B cell (primary cell): ENCODE measurements around the gene MUL1. TPM values are rescaled to one million over a fixed set of nuclear protein-coding genes. Genes with fewer than 3 reads are reported as not detected.

ENCODE experiments used
- ATAC-seq: fragments of 200-7000 bp; cut with Tn5 transposase; one replicate; pipeline ENCODE4 v1.10.0; 2021; ENCODE audit warnings: low read depth, mild to moderate bottlenecking, moderate number of reproducible peaks, moderate library complexity
- CTCF ChIA-PET: fragments of 350-600 bp; sonication (Branson Sonifier 250); formaldehyde crosslinking; loops from one replicate; lab custom pipeline; 2021; ENCODE audit warnings: antibody characterized with exemption, inconsistent platforms; lab: Charles Lee
- POLR2A ChIA-PET: fragments of 350-600 bp; sonication (Branson Sonifier 250); formaldehyde crosslinking; loops from one replicate; lab custom pipeline; 2021; ENCODE audit warnings: antibody characterized with exemption; lab: Charles Lee
- DNase-seq: peaks from one replicate; pipeline ENCODE4 v3.0.0; 2013
- H2AFZ ChIP-seq: 2 replicates; pipeline ENCODE4 v1.6.1; 2012; ENCODE audit warnings: mild to moderate bottlenecking, low read depth, low read length; ENCODE audit not compliant: insufficient read depth, poor library complexity, severe bottlenecking
- H3K27ac ChIP-seq, 2 donors: 1 replicate in 1 of 2; 2 replicates in 1 of 2; pipeline ENCODE4 v1.5.1; 2012 to 2013; ENCODE audit warnings: low read length in 2 of 2, mild to moderate bottlenecking in 2 of 2, moderate library complexity in 1 of 2
- H3K27me3 ChIP-seq, 4 experiments: fragments of 200-600 bp in 1 of 4; sonication (generic) in 1 of 4; replicated peaks in 1 of 4; 1 replicate in 2 of 4; 2 replicates in 2 of 4; pipeline versions ENCODE4 v1.6.1 to v1.7.0; 2013 to 2016; ENCODE audit warnings: low read length in 3 of 4, mild to moderate bottlenecking in 2 of 4, mixed read lengths in 1 of 4, moderate library complexity in 1 of 4; ENCODE audit not compliant: insufficient read depth in 4 of 4, control insufficient read depth in 3 of 4; ENCODE audit errors: control extremely low read depth in 1 of 4
- H3K36me3 ChIP-seq, 2 experiments: replicated peaks in 1 of 2; 1 replicate in 1 of 2; 2 replicates in 1 of 2; pipeline versions ENCODE4 v1.6.1 to v1.7.1; 2013; ENCODE audit warnings: low read length in 1 of 2; ENCODE audit not compliant: insufficient read depth in 2 of 2, control insufficient read depth in 1 of 2; ENCODE audit errors: control extremely low read depth in 1 of 2, extremely low read depth in 1 of 2
- H3K4me1 ChIP-seq, 2 donors: fragments of 200-600 bp in 1 of 2; sonication (generic) in 1 of 2; 1 replicate in 1 of 2; 2 replicates in 1 of 2; pipeline versions ENCODE4 v1.5.1 to v1.6.1; 2013 to 2017; ENCODE audit warnings: low read length in 2 of 2; ENCODE audit not compliant: control insufficient read depth in 2 of 2, insufficient read depth in 2 of 2
- H3K4me2 ChIP-seq: replicated peaks from 2 replicates; pipeline ENCODE3; 2012; ENCODE audit warnings: mild to moderate bottlenecking, low read depth, low read length; ENCODE audit not compliant: poor library complexity, severe bottlenecking
- H3K4me3 ChIP-seq, 5 experiments: fragments of 200-600 bp in 1 of 5; sonication (generic) in 1 of 5; 1 replicate in 3 of 5; 2 replicates in 2 of 5; pipeline versions ENCODE4 v1.5.1 to v1.7.0; 2011 to 2016; ENCODE audit warnings: low read length in 4 of 5, mild to moderate bottlenecking in 4 of 5, low read depth in 2 of 5, control low read depth in 1 of 5, moderate library complexity in 1 of 5; ENCODE audit not compliant: insufficient read depth in 1 of 5; ENCODE audit errors: control extremely low read depth in 1 of 5, extremely low read depth in 1 of 5
- H3K79me2 ChIP-seq: fragments of 200-600 bp; sonication (generic); one replicate; pipeline ENCODE4 v1.6.0; 2016; ENCODE audit warnings: low read length; ENCODE audit not compliant: control insufficient read depth, insufficient read depth
- H3K9ac ChIP-seq: fragments of 200-600 bp; sonication (generic); 2 replicates; pipeline ENCODE4 v1.6.1; 2017; ENCODE audit warnings: mild to moderate bottlenecking, low read length, moderate library complexity
- H3K9me3 ChIP-seq, 3 donors: one replicate each; pipeline versions ENCODE4 v1.6.1 to v1.7.1; 2013; ENCODE audit warnings: low read length in 2 of 3; ENCODE audit not compliant: control insufficient read depth in 2 of 3, insufficient read depth in 1 of 3; ENCODE audit errors: control extremely low read depth in 1 of 3
- H4K20me1 ChIP-seq: 2 replicates; pipeline ENCODE4 v1.6.0; 2012; ENCODE audit warnings: mild to moderate bottlenecking, low read length; ENCODE audit not compliant: insufficient read depth, control insufficient read depth, poor library complexity, severe bottlenecking
- H3K27ac Mint-ChIP-seq: one replicate; pipeline ENCODE4 v1.8.0; 2021; ENCODE audit warnings: mixed read lengths
- H3K27me3 Mint-ChIP-seq: one replicate; pipeline ENCODE4 v1.8.0; 2021; ENCODE audit warnings: mixed read lengths
- H3K4me1 Mint-ChIP-seq: one replicate; pipeline ENCODE4 v1.8.0; 2021; ENCODE audit warnings: mixed read lengths
- H3K4me3 Mint-ChIP-seq: one replicate; pipeline ENCODE4 v1.8.0; 2021; ENCODE audit warnings: mixed read lengths
- H3K9me3 Mint-ChIP-seq: one replicate; pipeline ENCODE4 v1.8.0; 2022; ENCODE audit warnings: mixed read lengths; ENCODE audit not compliant: insufficient read depth
- EZH2 ChIP-seq: IDR thresholded peaks from 2 replicates; pipeline ENCODE4 v1.6.1; 2012; ENCODE audit warnings: borderline replicate concordance, low read depth, mild to moderate bottlenecking, moderate library complexity, low read length; ENCODE audit not compliant: insufficient read depth, poor library complexity, severe bottlenecking
- WGBS: methylation state at CpG from one replicate; pipeline ENCODE4 v1.1.5; 2013; ENCODE audit warnings: missing lambda C conversion rate; ENCODE audit not compliant: insufficient coverage; 5-methylcytosine and 5-hydroxymethylcytosine counted together
- intact Hi-C: fragments of 100-400 bp; cut with micrococcal nuclease; formaldehyde crosslinking; loops from one replicate; pipeline ENCODE4 v1.10.0; 2022
- polyA plus RNA-seq: library from polyadenylated mRNA; depleted of rRNA; stranded (reverse); fragments of >200 nt; gene quantifications from 2 replicates; pipeline ENCODE4 v1.2.3, GENCODE V29; 2012
- total RNA-seq, 2 donors: library from RNA; stranded (reverse); fragments of 120-200 nt in 1 of 2; gene quantifications; 1 replicate in 1 of 2; 2 replicates in 1 of 2; pipeline versions ENCODE4 v1.2.3 to v1.2.4, GENCODE V29; 2013 to 2022
- TF ChIP-seq, protein P1 (sequence below): fragments of 200-600 bp; IDR thresholded peaks from one replicate; pipeline ENCODE4 v1.8.0; 2022; ENCODE audit warnings: antibody characterized with exemption, mild to moderate bottlenecking

MUL1 gene
- total and polyA plus RNA-seq, 2 donors (not counting 1 experiment from before 2014, with no cell fraction given): 11.4 to 23.9 TPM

DNA sequence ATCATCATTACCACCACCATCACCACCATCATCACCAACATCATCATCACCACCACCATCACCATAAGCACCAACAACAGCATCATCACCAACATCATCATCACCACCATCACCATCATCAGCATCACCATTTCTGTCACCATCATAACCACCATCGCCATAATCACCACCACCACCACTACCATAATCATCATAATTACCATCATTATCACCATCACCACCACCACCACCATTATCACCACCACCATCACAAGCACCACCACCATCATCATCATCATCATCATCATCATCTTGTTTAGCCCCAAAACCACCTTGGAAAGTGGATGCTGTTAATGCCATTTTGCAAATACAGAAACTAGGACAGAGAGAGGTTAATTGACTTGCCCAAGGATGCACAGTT lies 44.4 kb downstream of the MUL1 start:
- H3K4me3 ChIP-seq: no peak overlapping the region
- no peak overlapping the region for H3K27ac ChIP-seq
- ATAC-seq (no peak), DNase-seq (no peak)
- peaks cover 0 to 14% (median 4%) of the 10 kb centered on the region in 4 experiments for H3K27me3 ChIP-seq
- H3K9me3 ChIP-seq: peaks cover 0 to 12% (median 3%) of the 10 kb centered on the region in 3 donors
- H3K4me2 ChIP-seq: no peak overlapping the region
- H2AFZ ChIP-seq: no peak overlapping the region
- Mint-ChIP-seq H3K4me1 (no peaks in the 10 kb centered on the region), H3K4me3 (no peak overlapping the region), H3K27me3 (peaks cover 43% of the 10 kb centered on the region), H3K9me3 (no peaks in the 10 kb centered on the region), H3K27ac (no peak overlapping the region)
- intact Hi-C loops: no loop called here
- H3K4me1 ChIP-seq: no peaks in the 10 kb centered on the region
- ChIA-PET CTCF (interaction anchor here (0.9 kb wide), 1 partner anchor 11 kb away, joined by 3 read pairs; no protein-coding TSS in a partner anchor), POLR2A (no interaction called here)
- no peaks in the 10 kb centered on the region for H3K36me3 ChIP-seq
- TF ChIP-seq, protein P1, sequence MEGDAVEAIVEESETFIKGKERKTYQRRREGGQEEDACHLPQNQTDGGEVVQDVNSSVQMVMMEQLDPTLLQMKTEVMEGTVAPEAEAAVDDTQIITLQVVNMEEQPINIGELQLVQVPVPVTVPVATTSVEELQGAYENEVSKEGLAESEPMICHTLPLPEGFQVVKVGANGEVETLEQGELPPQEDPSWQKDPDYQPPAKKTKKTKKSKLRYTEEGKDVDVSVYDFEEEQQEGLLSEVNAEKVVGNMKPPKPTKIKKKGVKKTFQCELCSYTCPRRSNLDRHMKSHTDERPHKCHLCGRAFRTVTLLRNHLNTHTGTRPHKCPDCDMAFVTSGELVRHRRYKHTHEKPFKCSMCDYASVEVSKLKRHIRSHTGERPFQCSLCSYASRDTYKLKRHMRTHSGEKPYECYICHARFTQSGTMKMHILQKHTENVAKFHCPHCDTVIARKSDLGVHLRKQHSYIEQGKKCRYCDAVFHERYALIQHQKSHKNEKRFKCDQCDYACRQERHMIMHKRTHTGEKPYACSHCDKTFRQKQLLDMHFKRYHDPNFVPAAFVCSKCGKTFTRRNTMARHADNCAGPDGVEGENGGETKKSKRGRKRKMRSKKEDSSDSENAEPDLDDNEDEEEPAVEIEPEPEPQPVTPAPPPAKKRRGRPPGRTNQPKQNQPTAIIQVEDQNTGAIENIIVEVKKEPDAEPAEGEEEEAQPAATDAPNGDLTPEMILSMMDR: no peak
- no peak for TF ChIP-seq EZH2
- 64% methylated on average over 1 of the region's 1 CpG for WGBS
- H3K79me2 ChIP-seq: no peaks in the 10 kb centered on the region
- H4K20me1 ChIP-seq: no peaks in the 10 kb centered on the region
- no peak overlapping the region for H3K9ac ChIP-seq

DNA sequence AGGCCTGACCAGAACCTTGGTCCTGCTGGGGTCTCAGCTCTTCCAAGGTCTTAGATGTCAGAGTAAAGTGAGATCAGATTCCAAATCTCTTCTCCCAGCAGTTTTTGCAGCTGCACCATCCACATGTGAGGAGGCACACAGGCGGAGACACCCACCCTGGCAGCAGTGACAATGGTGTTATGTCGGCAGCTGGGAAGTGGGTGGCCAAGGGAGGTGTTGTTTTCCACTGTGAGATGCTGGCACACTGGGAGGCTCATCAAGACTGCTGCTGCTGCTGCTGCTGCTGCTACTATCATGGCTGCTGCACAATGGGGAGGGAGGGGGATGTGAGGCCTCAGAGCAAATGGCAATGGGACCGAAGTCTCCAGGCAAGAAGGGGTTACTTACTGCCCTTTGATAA lies 45.6 kb downstream of the MUL1 start:
- no peaks in the 10 kb centered on the region for H3K9me3 Mint-ChIP-seq
- ATAC-seq: no peak

More for the DNA sequence above, 45.6 kb downstream of the MUL1 start:
- H3K4me1 Mint-ChIP-seq: no peaks in the 10 kb centered on the region
- Histone ChIP-seq H3K9me3 (peaks cover 0 to 12% (median 3%) of the 10 kb centered on the region in 3 donors), H3K27me3 (peaks cover 0 to 13% (median 5%) of the 10 kb centered on the region in 4 experiments), H2AFZ (no peak overlapping the region), H3K27ac (no peak overlapping the region), H3K4me3 (no peak overlapping the region), H3K4me2 (no peak overlapping the region), H3K4me1 (no peaks in the 10 kb centered on the region), H3K79me2 (no peaks in the 10 kb centered on the region), H3K36me3 (no peaks in the 10 kb centered on the region), H4K20me1 (no peaks in the 10 kb centered on the region), H3K9ac (no peak overlapping the region)
- POLR2A ChIA-PET: no interaction called here
- peaks cover 39% of the 10 kb centered on the region for H3K27me3 Mint-ChIP-seq
- 80% methylated on average over 3 of the region's 3 CpGs for WGBS
- CTCF ChIA-PET: interaction anchor here (0.9 kb wide), 1 partner anchor 10 kb away, joined by 3 read pairs; no protein-coding TSS in a partner anchor
- no peak overlapping the region for H3K27ac Mint-ChIP-seq
- no peak for DNase-seq
- no peak for TF ChIP-seq EZH2
- TF ChIP-seq, protein P1: no peak
- intact Hi-C loops: no loop called here
- no peak overlapping the region for H3K4me3 Mint-ChIP-seq
